BJ (cell line): ENCODE data around the gene PCYT1B. TPM values are rescaled to one million over a fixed set of nuclear protein-coding genes. Genes with fewer than 3 reads are reported as not detected.

ENCODE experiments used
- CTCF ChIA-PET: fragments of 350-600 bp; formaldehyde crosslinking; extraction: SDS; loops from one replicate; lab custom pipeline; 2021; ENCODE audit warnings: antibody characterized with exemption, inconsistent platforms; lab: Yijun Ruan, JAX
- POLR2A ChIA-PET: fragments of 300-600 bp; sonication (Branson Sonifier 250); formaldehyde crosslinking; extraction: SDS; loops from one replicate; lab custom pipeline; 2021; ENCODE audit warnings: antibody characterized with exemption; lab: Charles Lee
- DNase-seq: peaks from one replicate; pipeline ENCODE4 v3.0.0-alpha.2; 2011; ENCODE audit warnings: low read depth
- H3K27me3 ChIP-seq: 2 replicates; pipeline ENCODE4 v1.6.0; 2011; ENCODE audit warnings: low read length; ENCODE audit not compliant: control insufficient read depth, insufficient read depth
- H3K36me3 ChIP-seq: 2 replicates; pipeline ENCODE4 v1.5.1; 2011; ENCODE audit warnings: low read length; ENCODE audit not compliant: control insufficient read depth, insufficient read depth
- H3K4me3 ChIP-seq: 2 replicates; pipeline ENCODE4 v1.5.1; 2011; ENCODE audit warnings: low read depth, mild to moderate bottlenecking, control low read depth, low read length
- polyA plus RNA-seq: library from polyadenylated mRNA; depleted of rRNA; stranded (reverse); fragments of >200 nt; gene quantifications from 2 replicates; pipeline ENCODE4 v1.2.3, GENCODE V29; 2011
- TF ChIP-seq, protein P1 (sequence below): IDR thresholded peaks from 2 replicates; pipeline ENCODE4 v1.5.1; 2011; ENCODE audit warnings: low read depth, mild to moderate bottlenecking, control low read depth, inconsistent platforms, low read length, moderate library complexity; ENCODE audit not compliant: insufficient read depth

The PCYT1B gene
- polyA plus RNA-seq, 1 experiment, result not detected

DNA sequence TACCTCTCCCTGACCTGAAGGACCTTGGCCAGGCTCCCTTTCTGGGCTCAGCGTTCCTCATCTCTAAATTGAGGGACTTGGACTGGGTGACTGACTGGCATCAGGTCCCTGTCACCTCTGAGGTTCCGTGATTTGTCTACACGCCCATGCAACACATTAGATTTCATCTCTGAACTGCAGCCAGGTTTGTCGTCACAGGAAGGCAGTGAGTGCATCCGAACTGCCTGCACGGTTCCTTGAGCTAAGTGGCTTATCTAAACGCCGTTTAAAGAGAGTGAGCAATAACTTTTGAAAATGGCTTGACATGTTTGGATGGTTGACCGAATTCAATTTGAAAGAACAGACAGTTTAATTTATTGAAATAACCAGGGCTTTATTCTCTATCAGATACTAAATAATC lies 70.1 kb downstream of the PCYT1B start:
- TF ChIP-seq, protein P1, sequence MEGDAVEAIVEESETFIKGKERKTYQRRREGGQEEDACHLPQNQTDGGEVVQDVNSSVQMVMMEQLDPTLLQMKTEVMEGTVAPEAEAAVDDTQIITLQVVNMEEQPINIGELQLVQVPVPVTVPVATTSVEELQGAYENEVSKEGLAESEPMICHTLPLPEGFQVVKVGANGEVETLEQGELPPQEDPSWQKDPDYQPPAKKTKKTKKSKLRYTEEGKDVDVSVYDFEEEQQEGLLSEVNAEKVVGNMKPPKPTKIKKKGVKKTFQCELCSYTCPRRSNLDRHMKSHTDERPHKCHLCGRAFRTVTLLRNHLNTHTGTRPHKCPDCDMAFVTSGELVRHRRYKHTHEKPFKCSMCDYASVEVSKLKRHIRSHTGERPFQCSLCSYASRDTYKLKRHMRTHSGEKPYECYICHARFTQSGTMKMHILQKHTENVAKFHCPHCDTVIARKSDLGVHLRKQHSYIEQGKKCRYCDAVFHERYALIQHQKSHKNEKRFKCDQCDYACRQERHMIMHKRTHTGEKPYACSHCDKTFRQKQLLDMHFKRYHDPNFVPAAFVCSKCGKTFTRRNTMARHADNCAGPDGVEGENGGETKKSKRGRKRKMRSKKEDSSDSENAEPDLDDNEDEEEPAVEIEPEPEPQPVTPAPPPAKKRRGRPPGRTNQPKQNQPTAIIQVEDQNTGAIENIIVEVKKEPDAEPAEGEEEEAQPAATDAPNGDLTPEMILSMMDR, result no peak
- Histone ChIP-seq H3K27me3 (no peaks in the 10 kb centered on the region), H3K4me3 (no peak overlapping the region), H3K36me3 (no peaks in the 10 kb centered on the region)
- ChIA-PET CTCF (interaction anchor here (1.2 kb wide), 1 partner anchor 8 kb away, joined by 3 read pairs; no protein-coding TSS in a partner anchor), POLR2A (no interaction called here)
- no peak for DNase-seq

DNA sequence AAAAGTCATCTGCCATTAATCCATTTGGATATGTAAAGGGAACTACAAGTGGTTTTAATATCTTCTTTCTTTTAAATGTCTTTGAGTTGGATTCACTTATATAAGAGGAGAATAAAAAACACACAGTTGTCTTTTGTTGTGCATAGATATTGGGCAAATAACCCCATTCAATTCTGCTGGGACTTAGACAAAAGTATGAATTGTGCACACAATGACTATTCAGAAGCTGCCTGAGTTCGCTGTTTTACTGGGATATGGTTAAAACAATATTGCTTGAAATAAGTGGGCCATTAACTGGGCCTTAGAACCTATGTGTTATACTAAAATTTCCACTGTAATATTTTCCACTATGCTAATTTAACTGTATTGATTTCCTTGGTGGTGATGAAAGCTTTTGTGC lies 71.7 kb downstream of the PCYT1B start:
- no peak overlapping the region for H3K4me3 ChIP-seq
- H3K27me3 ChIP-seq, result no peaks in the 10 kb centered on the region
- TF ChIP-seq, protein P1, result no peak
- H3K36me3 ChIP-seq, result no peaks in the 10 kb centered on the region
- CTCF ChIA-PET, result no interaction called here
- POLR2A ChIA-PET, result no interaction called here
- no peak for DNase-seq

DNA sequence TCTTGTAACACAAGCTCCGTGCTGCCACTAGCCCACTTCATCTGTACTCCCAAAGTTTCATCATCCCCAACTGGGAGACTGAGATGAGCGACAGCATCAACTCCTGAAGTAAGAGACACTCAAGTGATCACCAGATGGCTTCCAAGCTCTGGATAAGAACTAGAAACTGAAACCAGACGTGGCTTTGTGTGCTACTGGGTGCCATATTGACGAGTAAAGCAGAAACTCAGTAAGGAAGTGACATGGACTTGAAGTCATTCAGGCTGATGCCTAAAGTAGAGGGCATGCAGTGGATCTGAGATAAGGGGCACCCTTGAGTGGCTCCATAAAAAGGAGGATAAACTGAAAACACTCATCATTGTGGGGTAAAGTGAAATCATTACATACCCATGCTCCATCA lies 72.4 kb downstream of the PCYT1B start:
- no peaks in the 10 kb centered on the region for H3K36me3 ChIP-seq
- DNase-seq, result no peak
- ChIA-PET CTCF (no interaction called here), POLR2A (no interaction called here)
- TF ChIP-seq, protein P1, result no peak
- H3K4me3 ChIP-seq, result no peak overlapping the region
- no peaks in the 10 kb centered on the region for H3K27me3 ChIP-seq

DNA sequence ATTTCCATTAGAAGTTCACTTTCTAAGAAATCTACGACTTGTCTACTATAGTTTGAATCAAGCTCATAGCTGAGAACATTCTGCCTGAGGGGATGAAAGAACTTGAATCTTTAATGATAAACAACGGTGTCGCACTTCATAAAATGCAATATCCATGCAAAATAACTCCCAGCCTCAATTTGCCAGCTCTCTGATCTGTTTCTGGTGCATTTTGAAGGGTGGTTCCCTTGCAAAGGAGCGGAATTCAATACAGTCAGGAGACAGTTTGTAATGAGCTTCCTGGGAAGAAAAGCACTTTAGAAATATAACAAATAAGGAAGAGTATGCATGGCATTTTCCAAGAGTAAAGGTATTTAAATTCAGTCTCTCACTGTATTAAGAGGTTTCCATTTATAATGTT lies 80.0 kb downstream of the PCYT1B start:
- CTCF ChIA-PET, result no interaction called here
- Histone ChIP-seq H3K4me3 (no peak overlapping the region), H3K27me3 (no peaks in the 10 kb centered on the region), H3K36me3 (no peaks in the 10 kb centered on the region)
- POLR2A ChIA-PET, result no interaction called here
- DNase-seq, result no peak
- TF ChIP-seq, protein P1, result no peak

GRCh38 chrX:24566240-24566639 lies 80.9 kb downstream of the PCYT1B start:
- DNase-seq, result no peak
- CTCF ChIA-PET, result no interaction called here
- POLR2A ChIA-PET, result no interaction called here
- TF ChIP-seq, protein P1, result no peak
- Histone ChIP-seq H3K36me3 (no peaks in the 10 kb centered on the region), H3K27me3 (no peaks in the 10 kb centered on the region), H3K4me3 (no peak overlapping the region)
